PC-3 (cell line): Measurements from ENCODE around the gene PPP1R3G. TPM values are rescaled to one million over a fixed set of nuclear protein-coding genes. Genes with fewer than 3 reads are reported as not detected.

Source experiments
- ATAC-seq: fragments of 200-7000 bp; cut with Tn5 transposase; 2 replicates; pipeline ENCODE4 v1.9.1; 2020; ENCODE audit warnings: mild to moderate bottlenecking, moderate library complexity
- BruUV-seq: library from RNA; stranded (reverse); fragments of 400-500 nt; replicated peaks from 2 replicates; lab custom pipeline; 2021; lab: Mats Ljungman, UMichigan
- CTCF ChIA-PET: fragments of 300-600 bp; sonication (Branson Sonifier 250); formaldehyde crosslinking; loops from one replicate; lab custom pipeline; 2022; ENCODE audit warnings: antibody characterized with exemption; lab: Charles Lee
- POLR2A ChIA-PET: fragments of 300-600 bp; sonication (Branson Sonifier 250); formaldehyde crosslinking; loops from one replicate; lab custom pipeline; 2022; ENCODE audit warnings: antibody characterized with exemption; ENCODE audit not compliant: unreplicated experiment; lab: Charles Lee
- DNase-seq: peaks from one replicate; pipeline ENCODE4 v3.0.0-alpha.2; 2015
- H2AFZ ChIP-seq: fragments of 300-600 bp; sonication (generic); 2 replicates; pipeline ENCODE4 v1.6.0; 2016; ENCODE audit warnings: antibody characterized with exemption, low read length
- H3F3A ChIP-seq: fragments of 300-600 bp; sonication (generic); one replicate; pipeline ENCODE4 v1.6.0; 2017; ENCODE audit warnings: antibody characterized with exemption, low read length, control low read depth, mild to moderate bottlenecking; ENCODE audit not compliant: unreplicated experiment
- H3K27ac ChIP-seq: fragments of 300-600 bp; sonication (generic); 2 replicates; pipeline ENCODE4 v1.5.1; 2016; ENCODE audit warnings: mild to moderate bottlenecking, low read length
- H3K27me3 ChIP-seq: fragments of 300-600 bp; sonication (generic); 2 replicates; pipeline ENCODE4 v1.6.1; 2016; ENCODE audit warnings: low read length, mixed read lengths
- H3K36me3 ChIP-seq: fragments of 300-600 bp; sonication (generic); 2 replicates; pipeline ENCODE4 v1.6.1; 2016; ENCODE audit warnings: low read depth, mixed run types, low read length, mixed read lengths
- H3K4me1 ChIP-seq: fragments of 300-600 bp; sonication (generic); 2 replicates; pipeline ENCODE4 v1.5.1; 2016; ENCODE audit warnings: low read length; ENCODE audit not compliant: insufficient read depth
- H3K4me2 ChIP-seq: fragments of 300-600 bp; sonication (generic); 2 replicates; pipeline ENCODE4 v1.6.0; 2016; ENCODE audit warnings: low read length
- H3K4me3 ChIP-seq: fragments of 300-600 bp; sonication (generic); 2 replicates; pipeline ENCODE4 v1.5.1; 2016; ENCODE audit warnings: mild to moderate bottlenecking, low read length, mixed read lengths
- H3K79me2 ChIP-seq: fragments of 300-600 bp; sonication (generic); 2 replicates; pipeline ENCODE4 v1.6.1; 2017; ENCODE audit warnings: low read length, mixed read lengths
- H3K9ac ChIP-seq: fragments of 300-600 bp; sonication (generic); 2 replicates; pipeline ENCODE4 v1.6.0; 2016; ENCODE audit warnings: mild to moderate bottlenecking, low read length
- H3K9me2 ChIP-seq: fragments of 300-600 bp; sonication (generic); replicated peaks from 2 replicates; pipeline ENCODE4 v1.6.1; 2016; ENCODE audit warnings: mixed run types, low read length, mixed read lengths
- H3K9me3 ChIP-seq: fragments of 300-600 bp; sonication (generic); 2 replicates; pipeline ENCODE4 v1.6.1; 2016; ENCODE audit warnings: low read length, mixed read lengths
- H4K20me1 ChIP-seq: fragments of 300-600 bp; sonication (generic); 2 replicates; pipeline ENCODE4 v1.6.1; 2016; ENCODE audit warnings: low read length, mixed read lengths
- CTCF ChIP-seq: fragments of 300-600 bp; sonication (generic); conservative IDR thresholded peaks from 2 replicates; pipeline ENCODE4 v1.5.1; 2017; ENCODE audit warnings: antibody characterized with exemption, low read depth, mild to moderate bottlenecking, low read length
- EZH2 ChIP-seq: fragments of 300-600 bp; sonication (generic); IDR thresholded peaks from one replicate; pipeline ENCODE4 v1.6.1; 2017; ENCODE audit warnings: antibody characterized with exemption, mild to moderate bottlenecking, low read length; ENCODE audit not compliant: unreplicated experiment
- EZH2phosphoT487 ChIP-seq: fragments of 300-600 bp; sonication (generic); IDR thresholded peaks from 2 replicates; pipeline ENCODE4 v1.6.1; 2018; ENCODE audit warnings: mild to moderate bottlenecking, antibody characterized with exemption, low read length, borderline replicate concordance
- intact Hi-C: fragments of 100-400 bp; cut with micrococcal nuclease; formaldehyde crosslinking; loops from 2 replicates; pipeline ENCODE4 v1.9.0; 2023
- total RNA-seq: library from RNA; depleted of rRNA; stranded (reverse); fragments of >200 nt; gene quantifications from 2 replicates; pipeline ENCODE4 v1.2.3, GENCODE V29; 2014

PPP1R3G gene
- total RNA-seq, 1 experiment from 2014 or later = 2.8 TPM

GRCh38 chr6:5045416-5045815 lies 39.7 kb upstream of the PPP1R3G start:
- H3K36me3 ChIP-seq = no peaks in the 10 kb centered on the region
- ATAC-seq = no peak
- POLR2A ChIA-PET = no interaction called here
- no peaks in the 10 kb centered on the region for H3K4me1 ChIP-seq
- no peaks in the 10 kb centered on the region for H3K9me2 ChIP-seq
- no peak overlapping the region for H3K4me3 ChIP-seq
- DNase-seq = no peak
- CTCF ChIA-PET = no interaction called here
- H3K4me2 ChIP-seq = no peak overlapping the region
- no peak overlapping the region for H3K9ac ChIP-seq
- no peak overlapping the region for H3K27ac ChIP-seq
- H4K20me1 ChIP-seq = no peaks in the 10 kb centered on the region
- TF ChIP-seq EZH2 (no peak), EZH2phosphoT487 (no peak), CTCF (no peak)
- no peaks in the 10 kb centered on the region for H3F3A ChIP-seq
- H2AFZ ChIP-seq = no peak overlapping the region
- H3K27me3 ChIP-seq = no peaks in the 10 kb centered on the region
- H3K79me2 ChIP-seq = no peaks in the 10 kb centered on the region
- intact Hi-C loops = no loop called here
- H3K9me3 ChIP-seq = no peaks in the 10 kb centered on the region
- BruUV-seq = no TSS peak

GRCh38 chr6:5046430-5046829 lies 38.7 kb upstream of the PPP1R3G start:
- no peak for DNase-seq
- Histone ChIP-seq H3K27ac (no peak overlapping the region), H3K4me2 (no peak overlapping the region), H3K9me3 (peaks cover 10% of the 10 kb centered on the region), H3K36me3 (no peaks in the 10 kb centered on the region), H3K79me2 (no peaks in the 10 kb centered on the region), H3K9me2 (no peaks in the 10 kb centered on the region), H3K4me3 (no peak overlapping the region), H3K9ac (no peak overlapping the region), H3K27me3 (no peaks in the 10 kb centered on the region), H2AFZ (no peak overlapping the region), H3K4me1 (no peaks in the 10 kb centered on the region), H3F3A (no peaks in the 10 kb centered on the region), H4K20me1 (no peaks in the 10 kb centered on the region)
- no peak for ATAC-seq
- intact Hi-C loops = no loop called here
- CTCF ChIA-PET = no interaction called here
- POLR2A ChIA-PET = no interaction called here
- TF ChIP-seq EZH2phosphoT487 (no peak), CTCF (no peak), EZH2 (no peak)
- BruUV-seq = no TSS peak

GRCh38 chr6:5050009-5050408 lies 35.1 kb upstream of the PPP1R3G start:
- H3K27ac ChIP-seq = no peak overlapping the region
- no peak for DNase-seq
- no peak overlapping the region for H2AFZ ChIP-seq
- no peaks in the 10 kb centered on the region for H3K79me2 ChIP-seq
- no peak overlapping the region for H3K9ac ChIP-seq
- no peaks in the 10 kb centered on the region for H3K36me3 ChIP-seq
- no peak overlapping the region for H3K4me3 ChIP-seq
- no peaks in the 10 kb centered on the region for H4K20me1 ChIP-seq
- ATAC-seq = no peak
- H3K9me2 ChIP-seq = no peaks in the 10 kb centered on the region
- POLR2A ChIA-PET = no interaction called here
- BruUV-seq = no TSS peak
- H3F3A ChIP-seq = no peaks in the 10 kb centered on the region
- H3K9me3 ChIP-seq = peaks cover 10% of the 10 kb centered on the region
- TF ChIP-seq EZH2phosphoT487 = no peak
- no peak for TF ChIP-seq CTCF
- no peak for TF ChIP-seq EZH2
- intact Hi-C loops = no loop called here
- no peaks in the 10 kb centered on the region for H3K27me3 ChIP-seq
- no peaks in the 10 kb centered on the region for H3K4me1 ChIP-seq
- no peak overlapping the region for H3K4me2 ChIP-seq
- CTCF ChIA-PET = no interaction called here
